Hepatocyte (in vitro differentiated cells): ENCODE measurements around the gene ZC3H12C.

Experiments
- CTCF ChIP-seq: fragments of 200-600 bp; sonication (generic); IDR thresholded peaks from 2 replicates; pipeline ENCODE4 v1.5.1; 2016; ENCODE audit warnings: antibody characterized with exemption, mild to moderate bottlenecking; ENCODE audit not compliant: poor library complexity
- EZH2 ChIP-seq: fragments of 200-600 bp; sonication (generic); IDR thresholded peaks from 2 replicates; pipeline ENCODE4 v1.6.1; 2016; ENCODE audit warnings: antibody characterized with exemption, mild to moderate bottlenecking, borderline replicate concordance

- no peak for TF ChIP-seq CTCF
- no peak for TF ChIP-seq EZH2
These were observed 69.0 kb downstream of the ZC3H12C start for GRCh38 chr11:110162216-110162615.
